Pons (tissue), 1 donor: ENCODE data around the gene MBNL1.

ENCODE experiments used
- DNase-seq: peaks from one replicate; pipeline ENCODE4 v3.0.0-alpha.2; 2016; ENCODE audit warnings: low spot score

MBNL1 gene, protein sequence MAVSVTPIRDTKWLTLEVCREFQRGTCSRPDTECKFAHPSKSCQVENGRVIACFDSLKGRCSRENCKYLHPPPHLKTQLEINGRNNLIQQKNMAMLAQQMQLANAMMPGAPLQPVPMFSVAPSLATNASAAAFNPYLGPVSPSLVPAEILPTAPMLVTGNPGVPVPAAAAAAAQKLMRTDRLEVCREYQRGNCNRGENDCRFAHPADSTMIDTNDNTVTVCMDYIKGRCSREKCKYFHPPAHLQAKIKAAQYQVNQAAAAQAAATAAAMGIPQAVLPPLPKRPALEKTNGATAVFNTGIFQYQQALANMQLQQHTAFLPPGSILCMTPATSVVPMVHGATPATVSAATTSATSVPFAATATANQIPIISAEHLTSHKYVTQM

DNA sequence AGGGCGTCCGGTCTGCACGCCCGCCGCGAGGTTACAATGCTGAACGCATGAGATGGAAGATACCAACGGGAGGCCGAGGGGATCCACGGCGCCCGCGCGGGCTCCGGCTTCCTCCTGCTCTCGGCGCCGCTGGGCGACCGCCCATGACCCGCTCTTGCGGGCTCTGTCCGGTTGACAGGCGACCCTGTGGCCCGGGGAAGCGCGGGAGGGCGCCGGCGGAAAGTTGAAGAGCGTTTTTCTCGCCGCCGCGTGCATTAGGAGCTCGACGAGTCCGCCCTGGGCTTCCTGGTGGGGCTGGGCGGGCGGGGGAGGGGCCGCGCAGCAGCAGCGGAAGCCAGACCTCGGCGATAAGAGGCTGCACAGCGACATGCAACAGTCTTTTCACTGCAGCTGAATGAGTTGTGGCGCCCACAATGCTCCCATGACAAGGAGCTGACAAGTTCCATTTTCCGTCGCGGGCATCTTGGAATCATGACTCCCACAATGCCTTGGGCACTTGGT lies at the start of gene MBNL1:
Gene MBNL1 (plus strand): TSS at position 375 of the 501 bp plus-strand sequence. CDS start 31,265 bp downstream, outside the sequence.
- peak; percentile 87 for DNase-seq

DNA sequence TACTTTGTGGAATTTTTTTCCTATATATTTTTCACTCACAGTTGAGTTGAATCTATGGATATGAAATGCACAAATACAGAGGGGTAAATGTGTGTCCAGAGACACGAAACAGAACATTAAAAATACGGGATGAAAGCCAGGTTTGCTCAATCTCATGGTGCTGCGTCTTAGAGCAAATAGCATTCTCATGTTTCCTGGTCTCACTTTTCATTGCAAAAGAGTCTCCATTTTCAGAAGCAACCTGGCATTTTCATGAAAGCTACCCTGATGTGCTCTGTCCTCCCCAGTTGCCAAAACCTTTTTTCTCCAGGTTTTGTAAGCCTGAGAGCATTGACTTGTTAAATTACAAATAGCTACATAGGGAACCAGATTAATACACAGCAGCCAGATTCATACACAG lies 49.5 kb upstream of the MBNL1 start:
- no peak for DNase-seq

DNA sequence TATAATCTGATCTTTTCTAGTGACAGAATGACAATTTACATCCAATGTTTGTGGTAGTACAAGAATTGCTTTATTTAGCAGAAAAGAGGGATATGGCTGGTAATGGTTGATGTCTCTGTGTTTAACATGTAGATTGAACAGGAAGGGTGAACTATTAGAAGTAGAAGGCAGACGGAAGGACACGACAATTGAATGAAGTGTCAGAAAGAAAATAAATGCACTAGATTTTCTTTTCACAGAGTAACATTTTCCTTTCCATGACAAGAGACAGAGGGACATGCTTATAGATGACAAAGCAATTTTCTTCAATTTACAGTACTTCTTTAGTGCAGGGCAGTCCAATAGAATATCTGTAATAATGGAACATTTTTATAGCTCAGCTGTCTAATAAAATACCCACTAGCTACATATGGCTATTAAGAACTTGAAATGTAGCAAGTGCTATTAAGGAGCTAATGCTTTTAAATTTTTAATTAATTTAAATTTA lies 48.9 kb upstream of the MBNL1 start:
- no peak for DNase-seq

DNA sequence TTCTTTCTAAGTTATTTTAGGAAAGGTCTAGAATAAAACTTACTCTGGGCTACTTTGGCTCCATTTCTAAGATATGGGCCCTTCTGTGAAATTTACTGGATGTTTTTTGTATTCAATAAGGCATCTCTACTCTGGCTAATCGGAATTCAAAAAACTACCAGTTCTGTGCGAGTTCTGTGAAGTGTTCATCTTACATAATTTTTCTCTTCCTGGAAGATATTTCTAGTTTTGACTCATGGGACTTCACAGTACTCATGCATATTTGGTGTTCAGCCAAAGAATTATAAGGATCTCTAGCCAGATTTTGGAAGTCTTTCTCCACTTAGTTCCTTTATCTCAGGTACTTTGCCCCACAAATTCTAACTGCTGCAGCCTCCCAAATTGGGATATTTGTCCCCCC lies 46.4 kb upstream of the MBNL1 start:
- no peak for DNase-seq

DNA sequence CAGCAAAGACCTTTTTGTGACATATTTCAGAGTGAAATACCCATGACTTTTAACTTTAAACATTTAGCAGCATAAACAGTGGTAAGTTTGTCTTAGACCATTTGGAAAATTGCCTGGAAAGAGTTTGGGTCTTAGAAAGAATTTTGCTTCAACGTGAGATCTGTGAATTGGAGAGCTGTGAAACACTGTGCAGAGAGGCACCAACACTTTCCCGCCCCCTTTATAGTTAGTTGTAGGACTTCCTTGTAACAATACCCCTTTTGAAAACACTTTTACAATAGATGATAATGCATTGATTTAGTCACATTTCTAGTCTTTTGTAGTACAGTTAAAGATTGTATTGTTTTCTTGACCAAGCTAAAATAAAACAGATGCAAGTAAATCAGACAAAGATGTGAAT lies 43.5 kb upstream of the MBNL1 start:
- peak; percentile 79 for DNase-seq

DNA sequence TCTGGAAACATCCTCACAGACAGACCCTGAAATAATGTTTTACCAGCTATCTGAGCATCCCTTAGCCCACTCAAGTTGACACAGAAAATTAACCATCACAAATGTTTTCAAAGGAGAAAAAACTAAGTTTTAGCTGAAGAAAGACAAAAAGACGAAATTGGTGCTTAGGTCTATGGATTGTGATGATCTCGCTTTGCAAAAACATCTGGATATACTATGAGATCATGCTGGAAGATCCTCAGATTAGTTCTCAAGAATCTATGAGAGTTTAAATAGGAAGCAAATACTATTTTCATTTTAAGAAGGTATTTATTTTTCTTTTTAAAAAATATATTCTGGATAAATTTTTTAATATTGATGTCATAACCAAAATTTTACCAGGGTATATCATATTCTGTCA lies 42.6 kb upstream of the MBNL1 start:
- no peak for DNase-seq

DNA sequence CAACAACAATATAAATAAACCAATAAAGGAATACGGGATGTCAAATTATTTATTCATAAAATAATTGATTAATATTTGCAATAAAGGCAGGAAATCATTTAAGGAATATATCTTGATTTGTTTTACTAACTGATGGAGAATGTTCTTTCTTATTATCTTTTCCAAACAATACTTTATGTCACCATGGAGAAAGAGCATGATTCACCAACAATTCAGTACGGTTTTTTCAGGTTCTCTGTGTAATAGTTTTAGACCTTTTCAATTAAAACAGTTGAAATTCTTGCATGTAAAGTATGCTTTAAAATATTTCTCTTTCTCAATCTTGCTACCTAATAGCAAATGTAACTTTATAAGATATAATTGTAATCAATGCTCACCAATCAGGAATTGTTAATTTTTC lies 41.7 kb upstream of the MBNL1 start:
- no peak for DNase-seq

DNA sequence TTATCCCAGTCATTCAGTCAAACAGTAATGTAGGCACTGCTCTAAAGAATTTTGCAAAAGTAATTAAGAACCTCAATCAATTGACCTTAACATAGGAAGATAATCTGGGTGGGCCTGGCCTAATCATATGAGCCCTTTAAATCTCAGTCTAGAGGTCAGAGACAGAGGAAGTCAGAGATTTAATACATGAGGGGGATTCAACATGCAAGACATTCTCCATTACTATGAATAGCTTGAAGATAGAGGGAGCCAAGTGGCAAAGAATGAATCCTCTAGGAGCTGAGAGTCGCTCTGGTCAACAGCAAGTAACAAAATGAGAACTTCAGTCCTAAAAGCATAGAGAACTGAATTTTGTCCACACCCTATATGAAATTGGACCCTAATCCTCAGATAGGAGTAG lies 39.0 kb upstream of the MBNL1 start:
- DNase-seq = peak; percentile 86

DNA sequence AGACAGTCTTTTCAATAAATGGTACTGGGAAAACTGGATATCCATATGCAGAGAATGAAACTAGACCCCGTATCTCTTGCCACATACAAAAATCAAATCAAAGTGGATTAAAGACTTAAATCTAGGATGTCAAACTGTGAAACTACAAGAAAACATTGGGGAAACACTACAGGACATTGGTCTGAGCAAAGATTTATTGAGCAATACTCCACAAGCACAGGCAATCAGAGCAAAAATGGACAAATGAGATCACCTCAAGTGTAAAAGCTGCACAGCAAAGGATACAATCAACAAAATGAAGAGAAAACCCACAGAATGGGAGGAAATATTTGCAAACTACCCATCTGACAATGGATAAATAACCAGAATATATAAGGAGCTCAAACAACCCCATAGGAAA lies 38.4 kb upstream of the MBNL1 start:
- DNase-seq = no peak

DNA sequence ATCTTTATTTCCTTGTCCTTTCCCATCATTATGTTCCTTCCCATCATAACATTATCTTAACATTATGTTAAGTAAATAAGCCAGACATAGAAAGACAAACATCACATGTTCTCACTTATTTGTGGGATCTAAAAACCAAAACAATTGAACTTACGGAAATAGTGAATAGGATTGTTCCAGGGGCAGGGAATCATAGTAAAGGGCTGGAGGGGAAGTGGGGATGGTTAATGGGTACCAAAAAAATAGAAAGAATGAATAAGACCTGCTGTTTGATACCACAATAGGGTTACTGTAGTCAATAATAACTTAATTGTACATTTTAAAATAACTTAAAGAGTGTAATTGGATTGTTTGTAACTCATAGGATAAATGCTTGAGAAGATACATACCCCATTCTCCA lies 36.7 kb upstream of the MBNL1 start:
- no peak for DNase-seq

DNA sequence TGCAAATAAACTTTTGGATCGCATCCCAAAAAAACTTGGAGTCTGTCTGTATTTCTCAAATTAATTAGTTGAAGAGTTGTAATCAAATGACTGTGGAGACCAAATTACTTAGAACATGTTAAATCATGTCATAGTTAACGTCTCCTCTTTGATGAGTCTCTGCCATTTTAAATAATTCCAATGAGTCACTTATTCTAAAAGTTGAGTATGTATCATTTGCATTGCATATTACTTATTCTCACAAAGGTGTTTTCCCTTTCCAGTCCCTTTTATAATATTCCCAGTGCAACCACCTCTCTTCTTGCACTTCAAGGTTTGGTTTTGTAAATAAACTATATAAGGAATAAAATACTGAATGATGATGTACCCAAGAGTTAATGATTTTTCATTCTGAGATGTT lies 36.0 kb upstream of the MBNL1 start:
- no peak for DNase-seq

DNA sequence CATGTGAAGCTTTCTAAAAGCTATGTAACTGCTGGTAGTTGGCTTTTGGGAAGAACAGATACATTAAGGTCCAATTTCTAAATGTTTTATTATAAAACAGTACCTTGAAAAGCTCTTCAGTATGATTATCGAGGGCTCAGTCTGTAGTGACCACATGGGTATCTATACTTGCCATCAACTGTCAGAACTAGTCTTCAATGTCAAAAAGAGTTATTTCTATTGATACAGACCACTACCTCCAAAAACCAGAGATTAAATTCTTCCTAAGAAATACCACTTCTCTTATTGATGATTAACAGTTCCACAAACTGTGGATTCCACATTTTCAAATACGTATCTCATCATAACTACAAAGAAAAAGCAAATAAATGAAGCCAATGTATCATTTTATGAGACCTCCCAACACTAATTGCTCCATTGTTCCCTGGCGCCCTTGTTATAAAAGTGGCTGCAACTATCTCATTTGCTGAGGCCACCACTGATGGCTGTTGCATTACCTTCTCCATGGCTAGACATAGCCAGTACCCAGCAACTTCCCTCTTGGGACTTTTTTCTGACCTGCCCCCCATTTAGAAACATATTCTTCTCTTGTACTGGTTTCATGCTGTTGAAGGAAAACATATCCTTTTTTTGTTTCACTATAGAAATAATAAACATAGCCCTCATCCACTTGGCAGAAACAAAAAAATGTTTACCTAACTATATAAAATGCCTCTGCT lies 33.9 kb upstream of the MBNL1 start:
- no peak for DNase-seq

DNA sequence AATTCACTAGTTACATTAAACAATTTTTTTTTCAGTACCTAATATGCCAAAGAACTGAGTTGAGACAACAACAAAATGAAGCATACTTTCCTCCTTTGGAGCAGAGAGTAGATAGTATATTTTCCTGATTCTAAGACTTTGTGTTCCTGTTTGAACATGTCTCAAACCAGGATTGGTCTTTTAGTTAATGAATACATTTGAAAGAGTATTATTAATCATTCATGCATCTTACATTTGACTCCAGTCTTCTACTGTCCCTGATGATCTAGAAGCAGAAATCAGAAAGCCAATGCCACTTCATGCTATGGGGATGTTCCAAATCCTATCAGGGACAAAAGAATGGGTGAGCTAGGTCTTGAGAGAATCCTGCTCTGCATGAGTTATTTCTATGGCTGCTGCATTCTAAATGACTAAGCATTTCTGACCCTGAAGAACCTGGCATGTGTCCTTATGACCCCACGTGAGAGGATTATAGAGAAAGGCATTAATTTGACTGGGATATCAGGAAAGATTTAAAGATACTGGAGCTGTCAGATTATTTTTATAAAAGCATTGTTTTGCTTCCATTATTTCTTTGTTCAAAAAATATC lies 32.9 kb upstream of the MBNL1 start:
- DNase-seq = no peak

DNA sequence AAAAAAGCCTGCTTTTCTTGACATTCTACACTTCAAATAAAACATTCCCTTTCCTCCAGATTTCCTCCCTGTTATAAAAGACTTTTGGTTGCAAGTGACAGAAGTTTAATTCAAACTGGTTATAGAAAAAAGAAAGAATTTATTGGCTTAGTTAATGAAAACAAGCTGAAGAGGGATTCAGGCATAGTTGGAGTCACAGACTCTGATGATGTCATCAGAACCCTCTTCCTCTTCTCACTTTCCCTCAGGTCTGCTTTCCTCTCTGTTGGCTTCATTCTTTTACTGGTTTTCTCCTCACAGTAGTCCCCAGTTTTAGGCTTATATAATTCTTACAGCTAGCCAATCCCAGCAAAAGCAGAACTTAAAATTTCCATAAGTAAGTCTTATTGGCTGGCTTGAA lies 32.0 kb upstream of the MBNL1 start:
- DNase-seq = no peak

DNA sequence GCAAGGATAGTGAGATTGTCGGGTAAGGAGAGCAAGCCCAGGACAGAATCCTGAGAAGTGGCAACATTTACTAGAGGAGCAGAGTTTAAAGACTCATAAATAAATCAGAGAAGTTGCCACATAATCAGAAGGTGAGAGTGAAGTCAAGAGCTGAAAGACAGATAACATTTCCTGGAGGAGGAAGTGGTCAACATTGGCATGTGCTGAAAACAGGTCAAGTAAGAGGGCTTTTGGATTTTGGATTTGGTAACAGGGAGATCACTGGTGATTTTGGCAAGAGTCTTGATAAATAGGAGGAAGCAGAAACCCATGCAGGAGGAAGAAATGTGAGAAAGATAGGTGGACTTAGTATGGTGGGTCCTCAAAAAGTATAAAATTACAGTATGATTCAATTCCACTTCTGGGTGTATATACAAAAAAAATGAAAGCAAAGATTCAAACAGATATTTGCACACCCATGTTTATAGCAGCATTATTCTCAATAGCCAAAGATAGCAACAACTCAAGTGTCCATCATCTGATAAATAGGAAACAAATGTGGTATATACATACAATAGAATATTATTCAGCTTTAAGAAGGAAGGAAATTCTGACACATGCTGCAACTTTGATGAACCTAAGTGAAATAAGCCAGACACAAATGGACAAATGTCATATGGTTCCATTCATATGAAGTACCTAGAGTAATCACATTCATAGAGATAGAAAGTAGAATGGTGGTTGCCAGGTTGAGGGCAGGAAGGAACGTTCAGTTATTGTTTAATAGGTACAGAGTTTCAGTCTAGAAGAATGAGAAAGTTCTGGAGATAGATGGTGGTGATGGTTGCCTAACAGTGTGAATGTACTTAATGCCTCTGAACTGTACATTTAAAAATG lies 27.3 kb upstream of the MBNL1 start:
- no peak for DNase-seq

DNA sequence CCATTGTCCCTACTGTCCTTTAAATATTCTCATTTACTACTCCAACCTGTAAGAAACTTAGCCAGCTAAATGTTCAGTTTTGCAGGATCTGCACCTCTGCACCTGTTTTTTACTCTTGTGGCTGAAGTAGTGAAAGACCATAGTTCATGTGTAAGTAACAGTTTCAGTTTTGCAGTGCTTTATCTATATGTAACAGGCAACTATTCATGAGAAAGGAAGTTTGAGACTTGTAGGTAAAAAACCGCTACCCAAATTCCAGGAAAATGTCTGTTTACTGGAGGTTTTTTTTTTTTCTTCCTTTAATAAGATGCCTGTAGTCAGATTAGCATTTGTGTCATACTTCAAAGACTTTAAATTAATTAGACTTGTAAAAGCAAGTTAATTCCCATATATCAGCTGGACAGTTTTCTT lies 25.4 kb upstream of the MBNL1 start:
- DNase-seq = no peak

DNA sequence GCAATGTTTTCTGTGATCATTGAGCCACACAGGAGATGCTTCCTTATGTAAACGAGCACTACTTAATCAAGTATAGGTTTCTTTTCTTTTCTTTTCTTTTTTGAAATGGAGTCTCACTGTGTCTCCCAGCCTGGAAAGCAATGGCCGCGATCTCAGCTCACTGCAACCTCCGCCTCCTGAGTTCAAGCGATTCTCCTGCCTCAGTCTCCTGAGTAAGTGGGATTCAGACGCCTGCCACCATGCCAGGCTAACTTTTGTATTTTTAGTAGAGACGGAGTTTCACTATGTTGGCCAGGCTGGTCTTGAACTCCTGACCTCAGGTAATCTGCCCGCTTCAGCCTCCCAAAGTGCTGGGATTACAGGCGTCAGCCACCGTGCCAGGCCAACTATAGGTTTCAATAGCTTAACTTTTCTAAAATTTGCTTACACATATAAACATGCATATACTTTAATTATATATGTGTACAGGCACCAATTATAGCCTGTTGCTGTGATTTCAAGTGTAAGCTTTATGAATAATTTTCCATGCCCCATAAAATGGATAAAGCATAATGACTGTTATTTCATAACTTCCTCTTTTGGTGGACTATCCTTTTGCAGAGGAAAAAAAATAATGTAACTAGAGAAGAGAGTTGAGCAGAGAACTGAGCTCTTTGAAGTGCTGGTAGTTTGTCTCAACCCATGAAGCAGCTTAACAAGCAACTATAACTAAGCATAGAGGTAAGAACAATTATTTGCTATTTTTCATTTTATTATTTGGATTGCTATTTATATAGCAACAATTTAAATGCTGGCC lies 24.8 kb upstream of the MBNL1 start:
- DNase-seq = no peak

DNA sequence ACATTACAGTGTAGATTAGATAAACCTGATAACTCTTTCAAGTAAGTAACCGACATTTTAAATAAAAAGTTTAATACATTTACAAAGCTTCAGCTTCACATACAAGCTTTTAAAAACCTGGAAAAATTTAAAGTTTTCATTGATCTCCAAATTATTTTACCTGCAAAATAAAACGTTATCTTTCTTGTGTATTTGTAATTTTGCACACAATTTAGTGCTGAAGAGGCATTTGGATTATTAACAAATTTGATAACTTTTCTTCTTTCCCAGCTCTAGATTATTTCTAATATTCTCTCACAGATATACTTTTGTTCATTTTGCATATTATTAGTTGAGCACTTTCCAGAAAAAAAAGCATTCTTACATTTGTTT lies 24.2 kb upstream of the MBNL1 start:
- DNase-seq = no peak

DNA sequence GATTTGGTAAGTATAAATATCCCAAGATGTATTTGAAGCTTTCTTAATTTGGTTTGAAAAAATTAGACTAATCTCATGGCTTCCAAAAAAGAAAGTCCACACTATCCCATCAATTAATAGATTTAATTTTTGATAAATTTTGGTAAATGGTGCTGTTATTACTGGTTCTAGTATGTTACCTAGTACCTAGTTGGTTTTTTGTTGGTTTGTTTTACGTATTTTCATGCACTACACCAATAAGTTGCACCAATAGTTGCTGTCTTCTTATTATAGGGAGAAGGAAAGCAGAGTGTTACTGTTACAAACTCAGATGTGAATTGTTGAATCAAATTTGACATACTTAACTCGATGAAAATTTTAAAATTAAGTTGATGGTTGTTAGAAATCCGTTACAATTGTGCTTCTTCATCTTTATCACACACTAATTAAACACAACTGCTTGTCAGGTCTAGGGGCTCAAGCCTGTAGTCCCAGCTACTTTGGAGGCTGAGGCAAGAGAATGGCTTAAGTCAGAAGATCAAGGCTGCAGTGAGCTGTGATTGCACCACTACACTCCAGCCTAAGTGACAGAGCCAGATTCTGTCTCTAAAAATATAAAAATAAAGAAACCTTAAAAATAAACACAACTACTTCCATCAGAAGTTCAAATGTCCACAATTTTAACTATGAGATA lies 23.1 kb upstream of the MBNL1 start:
- DNase-seq = no peak

DNA sequence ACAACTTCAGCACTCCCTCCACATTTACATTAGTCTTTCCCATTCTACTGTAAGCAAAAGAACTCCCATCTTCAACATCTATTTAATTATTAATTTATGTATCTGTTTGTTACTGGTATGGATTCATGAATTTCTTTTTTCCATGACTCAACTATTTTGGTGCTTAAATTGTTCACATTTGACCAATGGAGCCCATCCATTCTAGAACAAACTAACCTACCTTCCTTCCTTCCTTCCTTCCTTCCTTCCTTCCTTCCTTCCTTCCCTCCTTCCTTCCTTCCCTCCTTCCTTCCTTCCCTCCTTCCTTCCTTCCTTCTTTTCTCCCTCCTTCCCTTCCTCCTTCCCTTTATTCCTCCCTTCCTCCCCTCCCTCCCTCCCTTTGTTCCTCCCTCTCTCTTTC lies 16.8 kb upstream of the MBNL1 start:
- no peak for DNase-seq

DNA sequence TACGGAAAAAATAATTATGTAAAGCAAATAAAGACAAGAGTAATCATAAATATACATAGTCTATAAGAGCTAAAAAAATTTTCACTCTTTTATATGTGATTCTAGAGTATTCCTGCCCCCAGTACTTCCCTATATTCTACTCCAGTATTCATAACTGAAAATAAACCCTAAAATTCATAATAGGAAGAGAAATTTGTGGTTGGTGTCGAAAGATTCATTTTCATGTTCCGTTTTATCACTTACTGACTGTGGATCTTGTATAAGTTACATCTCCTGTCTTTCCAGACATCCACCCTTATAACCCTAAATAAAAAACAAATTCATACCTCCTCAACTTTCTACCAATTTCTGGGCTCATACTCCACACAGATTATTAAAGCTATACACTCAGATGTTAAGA lies 16.0 kb upstream of the MBNL1 start:
- DNase-seq = no peak
